NB4 (cell line): ENCODE measurements around the gene GSDME.

Source experiments
- DNase-seq: peaks from one replicate; pipeline ENCODE4 v3.0.0; 2010; ENCODE audit warnings: low read depth
- H3K4me3 ChIP-seq: one replicate; pipeline ENCODE4 v1.5.1; 2011; ENCODE audit warnings: mild to moderate bottlenecking, low read depth, low read length, moderate library complexity
- CTCF ChIP-seq: IDR thresholded peaks from one replicate; pipeline ENCODE4 v1.5.1; 2012; ENCODE audit warnings: low read depth, low read length
- MAX ChIP-seq: IDR thresholded peaks from 2 replicates; pipeline ENCODE4 v1.6.1; 2011; ENCODE audit warnings: low read depth, low read length
- MYC ChIP-seq: IDR thresholded peaks from 2 replicates; pipeline ENCODE4 v1.6.1; 2011; ENCODE audit warnings: low read depth, low read length
- POLR2A ChIP-seq: IDR thresholded peaks from 2 replicates; pipeline ENCODE4 v1.6.1; 2011; ENCODE audit warnings: mild to moderate bottlenecking; ENCODE audit not compliant: insufficient read length; ENCODE audit errors: extremely low read depth

GSDME gene

GRCh38 chr7:24762771-24763170, 5.5 kb upstream of the GSDME start:
- TF ChIP-seq MAX = no peak
- TF ChIP-seq POLR2A = no peak
- no peak for TF ChIP-seq CTCF
- TF ChIP-seq MYC = no peak
- DNase-seq = no peak
- no peak overlapping the region for H3K4me3 ChIP-seq

- DNase-seq = no peak
- no peak overlapping the region for H3K4me3 ChIP-seq
- TF ChIP-seq MAX = no peak
- TF ChIP-seq POLR2A = no peak
- TF ChIP-seq MYC = no peak
- no peak for TF ChIP-seq CTCF
Observed at GRCh38 chr7:24760968-24761367, 3.7 kb upstream of the GSDME start.

- DNase-seq = peak; percentile 51
- TF ChIP-seq CTCF (no peak), POLR2A (no peak), MYC (no peak), MAX (no peak)
- H3K4me3 ChIP-seq = peak overlapping the region; percentile 21
Observed at GRCh38 chr7:24756545-24757352, 515 bp downstream of the GSDME start.

GRCh38 chr7:24755541-24756407, 1.5 kb downstream of the GSDME start:
- H3K4me3 ChIP-seq = no peak overlapping the region
- TF ChIP-seq CTCF (no peak), MYC (no peak), MAX (no peak), POLR2A (no peak)
- peak; percentile 75 for DNase-seq

GRCh38 chr7:24754906-24755506, 2.3 kb downstream of the GSDME start:
- no peak for TF ChIP-seq POLR2A
- TF ChIP-seq CTCF = no peak
- TF ChIP-seq MAX = no peak
- TF ChIP-seq MYC = no peak
- DNase-seq = no peak
- no peak overlapping the region for H3K4me3 ChIP-seq
